CD4-positive, CD25-positive, alpha-beta regulatory T cell (primary cell): Measurements from ENCODE around the gene SNX32. TPM values are rescaled to one million over a fixed set of nuclear protein-coding genes. Genes with fewer than 3 reads are reported as not detected.

Experiments
- ATAC-seq, 2 donors: fragments of 150-1000 bp; cut with Tn5 transposase; one replicate each; pipeline ENCODE4 v1.10.0; 2021; ENCODE audit warnings: low read depth in 2 of 2, moderate number of reproducible peaks in 2 of 2, moderate library complexity in 1 of 2
- DNase-seq, 3 donors: peaks; one replicate each; pipeline versions ENCODE4 v3.0.0 to v3.0.0-alpha.2; 2012 to 2022; ENCODE audit warnings: mixed read lengths in 1 of 3
- H3K27ac ChIP-seq: one replicate; pipeline ENCODE4 v1.7.0; 2013; ENCODE audit warnings: mild to moderate bottlenecking, low read length; ENCODE audit not compliant: insufficient read depth, poor library complexity, severe bottlenecking
- H3K27me3 ChIP-seq: one replicate; pipeline ENCODE4 v1.7.0; 2013; ENCODE audit warnings: low read length; ENCODE audit not compliant: control insufficient read depth, insufficient read depth
- H3K36me3 ChIP-seq: one replicate; pipeline ENCODE4 v1.7.0; 2013; ENCODE audit warnings: mild to moderate bottlenecking, low read length, moderate library complexity; ENCODE audit not compliant: control insufficient read depth, insufficient read depth
- H3K4me1 ChIP-seq: 2 replicates; pipeline ENCODE4 v1.7.0; 2013; ENCODE audit warnings: mild to moderate bottlenecking, low read length; ENCODE audit not compliant: insufficient read depth, control insufficient read depth, poor library complexity, severe bottlenecking
- H3K4me3 ChIP-seq: one replicate; pipeline ENCODE4 v1.7.0; 2013; ENCODE audit warnings: low read depth, mild to moderate bottlenecking, low read length, moderate library complexity
- H3K9me3 ChIP-seq, 2 experiments: 1 replicate in 1 of 2; 2 replicates in 1 of 2; pipeline ENCODE4 v1.7.0; 2013; ENCODE audit warnings: low read length in 2 of 2, mild to moderate bottlenecking in 1 of 2, moderate library complexity in 1 of 2; ENCODE audit not compliant: control insufficient read depth in 2 of 2
- H3K27ac Mint-ChIP-seq, 3 donors: one replicate each; pipeline ENCODE4 v1.8.0; 2020 to 2022; ENCODE audit warnings: mild to moderate bottlenecking in 3 of 3, mixed read lengths in 3 of 3, moderate library complexity in 2 of 3
- H3K27me3 Mint-ChIP-seq: one replicate; pipeline ENCODE4 v1.8.0; 2022; ENCODE audit warnings: mild to moderate bottlenecking, mixed read lengths
- H3K36me3 Mint-ChIP-seq: one replicate; pipeline ENCODE4 v1.8.0; 2020; ENCODE audit warnings: mixed read lengths
- H3K4me1 Mint-ChIP-seq, 4 donors: one replicate each; pipeline ENCODE4 v1.8.0; 2020 to 2022; ENCODE audit warnings: mixed read lengths in 4 of 4, mild to moderate bottlenecking in 1 of 4
- H3K4me3 Mint-ChIP-seq, 4 donors: one replicate each; pipeline ENCODE4 v1.8.0; 2020 to 2022; ENCODE audit warnings: mild to moderate bottlenecking in 4 of 4, mixed read lengths in 4 of 4, moderate library complexity in 3 of 4
- H3K9me3 Mint-ChIP-seq, 7 donors: one replicate each; pipeline ENCODE4 v1.8.0; 2020 to 2022; ENCODE audit warnings: mixed read lengths in 7 of 7, mild to moderate bottlenecking in 3 of 7, moderate library complexity in 2 of 7
- polyA plus RNA-seq, 4 donors: library from polyadenylated mRNA; unstranded; fragments of 300-500 nt; fragmentation: Illumina TruSeq; gene quantifications; one replicate each; pipeline ENCODE4 v1.2.3, GENCODE V29; 2021
- total RNA-seq: library from RNA; stranded (reverse); gene quantifications from one replicate; pipeline ENCODE4 v1.2.3, GENCODE V29; 2022

SNX32 gene
- total and polyA plus RNA-seq, 5 donors from 2014 or later, result 0.32 to 1.3 (median 0.44) TPM

- DNase-seq (no peak), ATAC-seq (no peak)
- H3K4me3 ChIP-seq, result peak overlapping the region; percentile 65
- Mint-ChIP-seq H3K4me1 (peaks cover 3 to 39% (median 29%) of the 10 kb centered on the region in 4 donors), H3K9me3 (no peaks in the 10 kb centered on the region), H3K27ac (peak overlapping the region in 2 of 3 donors; percentile 96 to 98), H3K27me3 (peaks cover 7% of the 10 kb centered on the region), H3K4me3 (peak overlapping the region; percentile 94 to 99 (median 96)), H3K36me3 (peaks cover 16% of the 10 kb centered on the region)
- peaks cover 49% of the 10 kb centered on the region for H3K4me1 ChIP-seq
- H3K27me3 ChIP-seq, result no peaks in the 10 kb centered on the region
- no peaks in the 10 kb centered on the region for H3K9me3 ChIP-seq
- peak overlapping the region; percentile 95 for H3K27ac ChIP-seq
- H3K36me3 ChIP-seq, result peaks cover 40% of the 10 kb centered on the region
These were observed 27.4 kb downstream of the SNX32 start for GRCh38 chr11:65861165-65861505.

- Histone ChIP-seq H3K4me1 (peaks cover 44% of the 10 kb centered on the region), H3K36me3 (peaks cover 39% of the 10 kb centered on the region), H3K27me3 (no peaks in the 10 kb centered on the region), H3K9me3 (no peaks in the 10 kb centered on the region), H3K27ac (no peak overlapping the region), H3K4me3 (peak overlapping the region; percentile 65)
- Mint-ChIP-seq H3K27ac (peak overlapping the region in 2 of 3 donors; percentile 42 to 43), H3K4me1 (peaks cover 3 to 34% (median 24%) of the 10 kb centered on the region in 4 donors), H3K27me3 (peaks cover 7% of the 10 kb centered on the region), H3K4me3 (peak overlapping the region; percentile 51 to 99 (median 94)), H3K36me3 (peaks cover 10% of the 10 kb centered on the region), H3K9me3 (no peaks in the 10 kb centered on the region)
- ATAC-seq, result no peak
- DNase-seq, result no peak
These were observed 27.9 kb downstream of the SNX32 start for GRCh38 chr11:65861533-65862183.

- no peak overlapping the region for H3K27ac ChIP-seq
- no peaks in the 10 kb centered on the region for H3K27me3 ChIP-seq
- peaks cover 39% of the 10 kb centered on the region for H3K36me3 ChIP-seq
- Mint-ChIP-seq H3K4me3 (peak overlapping the region in 3 of 4 donors; percentile 38 to 94 (median 63)), H3K27me3 (peaks cover 7% of the 10 kb centered on the region), H3K36me3 (peaks cover 8% of the 10 kb centered on the region), H3K9me3 (no peaks in the 10 kb centered on the region), H3K4me1 (peaks cover 3 to 31% (median 21%) of the 10 kb centered on the region in 4 donors), H3K27ac (peak overlapping the region in 1 of 3 donors; percentile 65)
- H3K4me3 ChIP-seq, result no peak overlapping the region
- DNase-seq (no peak), ATAC-seq (no peak)
- peaks cover 40% of the 10 kb centered on the region for H3K4me1 ChIP-seq
- H3K9me3 ChIP-seq, result no peaks in the 10 kb centered on the region
These were observed 28.5 kb downstream of the SNX32 start for GRCh38 chr11:65862191-65862735.

GRCh38 chr11:65862941-65863888 lies 29.5 kb downstream of the SNX32 start:
- Histone ChIP-seq H3K4me1 (peaks cover 40% of the 10 kb centered on the region), H3K36me3 (peaks cover 41% of the 10 kb centered on the region), H3K4me3 (no peak overlapping the region), H3K27ac (no peak overlapping the region), H3K9me3 (no peaks in the 10 kb centered on the region), H3K27me3 (no peaks in the 10 kb centered on the region)
- peaks cover 3 to 30% (median 20%) of the 10 kb centered on the region in 4 donors for H3K4me1 Mint-ChIP-seq
- H3K27ac Mint-ChIP-seq, result peak overlapping the region in 2 of 3 donors; percentile 65 to 93
- peak overlapping the region in 1 of 4 donors; percentile 63 for H3K4me3 Mint-ChIP-seq
- no peak for DNase-seq
- H3K27me3 Mint-ChIP-seq, result peaks cover 3% of the 10 kb centered on the region
- H3K36me3 Mint-ChIP-seq, result peaks cover 8% of the 10 kb centered on the region
- H3K9me3 Mint-ChIP-seq, result no peaks in the 10 kb centered on the region
- no peak for ATAC-seq

GRCh38 chr11:65863889-65864705 lies 30.3 kb downstream of the SNX32 start:
- Histone ChIP-seq H3K27me3 (no peaks in the 10 kb centered on the region), H3K9me3 (no peaks in the 10 kb centered on the region), H3K36me3 (peaks cover 41% of the 10 kb centered on the region), H3K27ac (no peak overlapping the region), H3K4me1 (peaks cover 31% of the 10 kb centered on the region), H3K4me3 (no peak overlapping the region)
- no peak for DNase-seq
- Mint-ChIP-seq H3K36me3 (peaks cover 8% of the 10 kb centered on the region), H3K4me1 (peaks cover 0 to 22% (median 14%) of the 10 kb centered on the region in 4 donors), H3K27ac (no peak overlapping the region), H3K4me3 (no peak overlapping the region), H3K27me3 (no peaks in the 10 kb centered on the region), H3K9me3 (no peaks in the 10 kb centered on the region)
- no peak for ATAC-seq

GRCh38 chr11:65864706-65865471 lies 31.1 kb downstream of the SNX32 start:
- H3K9me3 ChIP-seq, result no peaks in the 10 kb centered on the region
- Mint-ChIP-seq H3K4me1 (peaks cover 0 to 17% (median 11%) of the 10 kb centered on the region in 4 donors), H3K27me3 (no peaks in the 10 kb centered on the region), H3K4me3 (no peak overlapping the region), H3K36me3 (peaks cover 8% of the 10 kb centered on the region), H3K9me3 (no peaks in the 10 kb centered on the region), H3K27ac (no peak overlapping the region)
- H3K27me3 ChIP-seq, result no peaks in the 10 kb centered on the region
- H3K27ac ChIP-seq, result no peak overlapping the region
- ATAC-seq (no peak), DNase-seq (no peak)
- peaks cover 41% of the 10 kb centered on the region for H3K36me3 ChIP-seq
- H3K4me3 ChIP-seq, result no peak overlapping the region
- H3K4me1 ChIP-seq, result peaks cover 23% of the 10 kb centered on the region
